GM11168 (cell line): ENCODE results near the gene ME3.

ENCODE experiments used
- in situ Hi-C: fragments of 300-500 bp; cut with MboI; formaldehyde crosslinking; loops from one replicate; pipeline ENCODE4 v1.12.0; 2022; ENCODE audit warnings: low sequenced_read_pairs; ENCODE audit not compliant: unreplicated experiment

Gene ME3

GRCh38 chr11:86416494-86416893 lies 255.9 kb downstream of the ME3 start:
- in situ Hi-C loops: no loop called here

GRCh38 chr11:86415026-86415425 lies 257.4 kb downstream of the ME3 start:
- in situ Hi-C loops: no loop called here

- in situ Hi-C loops: no loop called here
Measured at GRCh38 chr11:86414032-86414431, 258.4 kb downstream of the ME3 start.

GRCh38 chr11:86408845-86409244 lies 263.6 kb downstream of the ME3 start:
- in situ Hi-C loops: no loop called here

GRCh38 chr11:86403458-86403857 lies 269.0 kb downstream of the ME3 start:
- in situ Hi-C loops: no loop called here

GRCh38 chr11:86398106-86398505 lies 274.3 kb downstream of the ME3 start:
- in situ Hi-C loops: no loop called here

GRCh38 chr11:86397351-86397750 lies 275.1 kb downstream of the ME3 start:
- in situ Hi-C loops: no loop called here

- in situ Hi-C loops: no loop called here
Measured at GRCh38 chr11:86396396-86396795, 276.0 kb downstream of the ME3 start.

GRCh38 chr11:86395061-86395551 lies 277.3 kb downstream of the ME3 start:
- in situ Hi-C loops: no loop called here
